Ectodermal cell (in vitro differentiated cells): Measurements from ENCODE around the gene CCT7. TPM values are rescaled to one million over a fixed set of nuclear protein-coding genes. Genes with fewer than 3 reads are reported as not detected.
"Not testable (repeated sequence)": the region's sequence is repeated elsewhere in the genome, so short reads cannot be mapped to it uniquely, and the experiment has no call there.

Experiments
- H3K27ac ChIP-seq: 2 replicates; pipeline ENCODE4 v1.7.0; 2013; ENCODE audit warnings: mild to moderate bottlenecking, low read depth, low read length; ENCODE audit not compliant: insufficient read depth, poor library complexity, severe bottlenecking
- H3K27me3 ChIP-seq: 2 replicates; pipeline ENCODE4 v1.7.0; 2013; ENCODE audit warnings: mild to moderate bottlenecking, low read length; ENCODE audit not compliant: insufficient read depth, control insufficient read depth, poor library complexity, severe bottlenecking
- H3K36me3 ChIP-seq: one replicate; pipeline ENCODE4 v1.7.0; 2013; ENCODE audit warnings: low read length; ENCODE audit not compliant: control insufficient read depth, insufficient read depth
- H3K4me1 ChIP-seq: one replicate; pipeline ENCODE4 v1.7.0; 2013; ENCODE audit warnings: low read length; ENCODE audit not compliant: control insufficient read depth, insufficient read depth
- H3K4me3 ChIP-seq: 2 replicates; pipeline ENCODE4 v1.7.0; 2013; ENCODE audit warnings: low read depth, low read length, control low read depth; ENCODE audit not compliant: insufficient read depth
- H3K9me3 ChIP-seq: 2 replicates; pipeline ENCODE4 v1.7.0; 2013; ENCODE audit warnings: mild to moderate bottlenecking, low read length, moderate library complexity; ENCODE audit not compliant: control insufficient read depth
- WGBS, 2 experiments: methylation state at CpG; one replicate each; pipeline ENCODE4 v1.1.7; 2013; ENCODE audit warnings: missing lambda C conversion rate in 2 of 2; 5-methylcytosine and 5-hydroxymethylcytosine counted together
- polyA plus RNA-seq, 4 experiments: library from polyadenylated mRNA; stranded (reverse); fragments of 50-300 nt; gene quantifications; one replicate each; pipeline ENCODE4 v1.2.3, GENCODE V29; 2013

The CCT7 gene
- polyA plus RNA-seq (2013, experiment 1 of 4) = 327 TPM
- 329 TPM for polyA plus RNA-seq (2013, experiment 2 of 4)
- polyA plus RNA-seq (2013, experiment 3 of 4) = 230 TPM
- 241 TPM for polyA plus RNA-seq (2013, experiment 4 of 4)

DNA sequence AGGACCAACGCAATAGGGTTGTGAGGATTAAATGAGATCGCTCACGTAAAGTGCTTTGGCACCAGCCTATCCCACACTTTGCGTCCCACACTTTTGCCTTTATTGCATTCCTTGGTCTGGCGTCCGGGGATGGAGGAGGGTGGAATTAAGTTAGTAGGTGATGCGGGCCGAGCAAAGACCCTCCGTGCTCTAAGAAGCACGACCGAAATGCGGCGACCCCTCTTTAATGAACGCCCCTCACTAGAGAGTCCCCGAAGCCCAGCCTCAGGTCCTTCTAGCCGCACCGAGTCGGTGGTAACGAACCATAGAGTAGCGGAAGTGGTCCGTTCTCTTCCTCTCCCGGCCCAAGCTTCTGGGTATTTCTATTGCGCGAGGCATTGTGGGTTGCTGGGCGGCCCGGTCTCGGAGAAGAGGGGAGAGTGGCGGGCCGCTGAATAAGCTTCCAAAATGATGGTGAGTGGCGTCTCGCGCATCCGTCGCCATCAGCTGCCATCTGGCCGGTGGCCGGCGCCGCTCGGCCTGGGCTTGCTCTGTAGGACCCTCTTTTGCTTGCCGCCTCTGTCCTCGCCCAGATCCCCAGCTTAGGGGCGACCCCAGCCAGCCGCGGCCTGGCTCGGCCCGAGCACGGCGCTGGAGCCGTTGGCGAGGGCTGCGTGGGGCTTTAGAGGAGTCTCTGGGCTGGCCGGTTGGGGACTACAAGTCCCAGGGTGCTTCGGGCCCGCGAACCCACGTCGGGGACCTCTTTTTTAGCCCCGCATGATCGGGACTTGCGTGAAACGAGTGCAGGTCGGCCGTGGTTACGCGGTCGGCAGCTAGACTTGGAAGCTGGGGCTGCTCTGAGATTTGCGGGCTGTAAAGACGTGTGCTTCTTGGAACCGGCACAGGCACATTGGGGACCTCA, at the start of gene CCT7:
Gene CCT7, plus strand, starts transcription at position 377 of the 901 bp plus-strand sequence. Its CDS starts 71 bp downstream, at position 448.
- H3K4me1 ChIP-seq = peaks cover 4% of the 10 kb centered on the region
- H3K4me3 ChIP-seq = peak within 1 kb of the TSS; percentile 86
- no peaks in the 10 kb centered on the region for H3K9me3 ChIP-seq
- peak within 1 kb of the TSS; percentile 86 for H3K27ac ChIP-seq
- WGBS, 2 experiments = 0% methylated on average over 69 of the region's 69 CpGs
- H3K27me3 ChIP-seq = no peaks in the 10 kb centered on the region
- no peaks in the 10 kb centered on the region for H3K36me3 ChIP-seq

- Histone ChIP-seq H3K4me3 (no peak overlapping the region), H3K9me3 (no peaks in the 10 kb centered on the region), H3K27me3 (peaks cover 9% of the 10 kb centered on the region), H3K4me1 (no peaks in the 10 kb centered on the region), H3K36me3 (no peaks in the 10 kb centered on the region), H3K27ac (no peak overlapping the region)
- 88 to 90% methylated on average over 2 of the region's 2 CpGs for WGBS, 2 experiments
Observed at GRCh38 chr2:73185965-73186364, 48.1 kb upstream of the CCT7 start.

- no peak overlapping the region for H3K27ac ChIP-seq
- H3K36me3 ChIP-seq = no peaks in the 10 kb centered on the region
- peaks cover 9% of the 10 kb centered on the region for H3K27me3 ChIP-seq
- no peak overlapping the region for H3K4me3 ChIP-seq
- H3K9me3 ChIP-seq = no peaks in the 10 kb centered on the region
- 61 to 68% methylated on average over 2 of the region's 2 CpGs for WGBS, 2 experiments
- no peaks in the 10 kb centered on the region for H3K4me1 ChIP-seq
Observed at GRCh38 chr2:73187549-73187948, 46.6 kb upstream of the CCT7 start.

- Histone ChIP-seq H3K36me3 (no peaks in the 10 kb centered on the region), H3K27ac (no peak overlapping the region), H3K9me3 (no peaks in the 10 kb centered on the region), H3K27me3 (peaks cover 28% of the 10 kb centered on the region), H3K4me3 (no peak overlapping the region), H3K4me1 (no peaks in the 10 kb centered on the region)
Observed at GRCh38 chr2:73197579-73197978, 36.5 kb upstream of the CCT7 start.

GRCh38 chr2:73200281-73200680, 33.8 kb upstream of the CCT7 start:
- H3K4me1 ChIP-seq, H3K27ac ChIP-seq, H3K36me3 ChIP-seq, H3K4me3 ChIP-seq, H3K9me3 ChIP-seq: not testable (repeated sequence)
- WGBS, 2 experiments = 91 to 94% methylated on average over 10 of the region's 10 CpGs
- H3K27me3 ChIP-seq = peaks cover 55% of the 10 kb centered on the region

DNA sequence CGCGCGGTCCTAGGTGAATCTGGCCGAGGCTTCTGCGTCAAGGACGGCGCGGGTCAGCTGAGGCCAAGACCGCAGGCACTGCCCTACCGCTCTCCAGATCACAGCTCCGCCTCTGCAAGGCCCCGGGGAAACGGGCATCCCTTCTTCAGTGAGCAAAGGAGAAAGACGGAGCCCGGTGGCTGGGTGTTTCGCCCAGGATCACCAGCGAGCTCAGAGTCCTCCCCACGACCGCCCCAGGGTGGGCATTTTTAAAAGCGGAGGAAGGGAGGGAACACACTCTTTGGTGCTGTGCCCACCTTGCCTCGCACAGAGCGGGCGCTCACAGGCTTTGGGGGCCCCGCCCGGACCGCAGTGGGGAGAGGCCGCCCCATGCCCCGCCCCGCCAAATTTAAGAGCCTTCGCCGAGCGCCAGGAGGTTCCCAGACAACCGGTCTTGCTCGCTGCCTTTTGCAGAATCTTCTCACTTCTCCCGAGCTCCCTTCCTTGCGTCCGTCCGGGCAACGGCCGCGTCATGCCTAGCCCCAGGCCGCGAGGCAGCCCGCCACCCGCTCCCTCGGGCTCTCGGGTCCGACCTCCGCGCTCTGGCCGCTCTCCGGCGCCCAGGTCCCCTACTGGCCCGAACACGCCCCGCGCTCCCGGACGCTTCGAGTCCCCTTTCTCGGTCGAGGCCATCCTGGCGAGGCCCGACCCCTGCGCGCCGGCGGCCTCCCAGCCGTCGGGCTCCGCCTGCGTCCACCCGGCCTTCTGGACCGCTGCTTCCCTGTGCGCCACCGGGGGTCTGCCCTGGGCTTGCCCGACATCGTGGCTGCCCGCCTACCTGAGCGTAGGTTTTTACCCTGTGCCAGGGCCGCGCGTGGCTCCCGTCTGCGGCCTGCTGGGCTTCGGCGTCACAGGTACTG, 31.7 kb upstream of the CCT7 start, which contains the start of gene NOTO:
Gene NOTO, plus strand, starts transcription at position 419 of the 899 bp plus-strand sequence. Its CDS starts 93 bp downstream, at position 512.
- no peaks in the 10 kb centered on the region for H3K9me3 ChIP-seq
- peaks cover 66% of the 10 kb centered on the region for H3K27me3 ChIP-seq
- peaks cover 4% of the 10 kb centered on the region for H3K4me1 ChIP-seq
- WGBS, 2 experiments = 2% methylated on average over 87 of the region's 87 CpGs
- no peaks in the 10 kb centered on the region for H3K36me3 ChIP-seq
- no peak within 1 kb of the TSS for H3K27ac ChIP-seq
- peak within 1 kb of the TSS; percentile 29 for H3K4me3 ChIP-seq

GRCh38 chr2:73203055-73203681, 30.9 kb upstream of the CCT7 start:
- Histone ChIP-seq H3K36me3 (no peaks in the 10 kb centered on the region), H3K9me3 (no peaks in the 10 kb centered on the region), H3K4me1 (peaks cover 4% of the 10 kb centered on the region), H3K27me3 (peaks cover 66% of the 10 kb centered on the region), H3K27ac (no peak overlapping the region), H3K4me3 (peak overlapping the region; percentile 29)
- WGBS, 2 experiments = 5% methylated on average over 44 of the region's 44 CpGs

- Histone ChIP-seq H3K4me1 (peaks cover 4% of the 10 kb centered on the region), H3K27me3 (peaks cover 61% of the 10 kb centered on the region), H3K27ac (no peak overlapping the region), H3K9me3 (no peaks in the 10 kb centered on the region), H3K4me3 (no peak overlapping the region), H3K36me3 (no peaks in the 10 kb centered on the region)
- WGBS, 2 experiments = 93% methylated on average over 6 of the region's 6 CpGs
Observed at GRCh38 chr2:73205611-73206010, 28.5 kb upstream of the CCT7 start.

DNA sequence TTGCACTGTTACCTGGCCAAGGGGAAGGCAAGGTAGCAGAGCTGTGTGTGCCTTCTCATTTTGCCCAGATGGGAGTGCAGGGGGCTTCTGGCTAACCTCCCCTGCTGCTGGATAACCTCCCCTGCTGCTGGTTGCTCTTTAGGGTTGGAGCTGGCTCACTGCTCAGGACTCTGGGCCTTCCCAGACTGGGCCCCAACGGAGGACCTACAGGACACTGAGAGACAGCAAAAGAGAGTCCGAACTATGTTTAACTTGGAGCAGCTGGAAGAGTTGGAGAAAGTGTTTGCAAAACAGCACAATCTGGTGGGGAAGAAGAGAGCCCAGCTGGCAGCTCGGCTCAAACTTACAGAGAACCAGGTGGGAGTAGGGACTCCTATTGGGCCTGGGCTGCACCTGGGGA, 25.9 kb upstream of the CCT7 start:
- Histone ChIP-seq H3K36me3 (no peaks in the 10 kb centered on the region), H3K4me1 (no peaks in the 10 kb centered on the region), H3K27me3 (peaks cover 34% of the 10 kb centered on the region), H3K27ac (no peak overlapping the region), H3K4me3 (no peak overlapping the region), H3K9me3 (no peaks in the 10 kb centered on the region)
- WGBS, 2 experiments = 81 to 84% methylated on average over 3 of the region's 3 CpGs
